SK-N-SH treated with all-trans-retinoic acid at 6 μM for 48 hours (cell line): ENCODE data around the gene SAMD11.

Experiments used
- GLIS3 ChIP-seq: fragments of 250-450 bp; sonication (Bioruptor Pico); IDR thresholded peaks from 2 replicates; pipeline ENCODE4 v1.5.0; 2020; ENCODE audit warnings: mild to moderate bottlenecking, moderate library complexity
- OSR1 ChIP-seq: fragments of 250-450 bp; sonication (Bioruptor Pico); IDR thresholded peaks from 2 replicates; pipeline ENCODE4 v1.8.0; 2022; ENCODE audit warnings: moderate library complexity, mild to moderate bottlenecking, inconsistent platforms
- PPARA ChIP-seq: fragments of 250-450 bp; sonication (Bioruptor Pico); IDR thresholded peaks from 2 replicates; pipeline ENCODE4 v1.5.0; 2020; ENCODE audit warnings: mild to moderate bottlenecking, borderline replicate concordance
- ZC3H10 ChIP-seq: fragments of 250-450 bp; sonication (Bioruptor Pico); IDR thresholded peaks from 2 replicates; pipeline ENCODE4 v1.5.1; 2021; ENCODE audit warnings: mild to moderate bottlenecking, moderate library complexity
- ZFP30 ChIP-seq: fragments of 450-650 bp; formaldehyde crosslinking; IDR thresholded peaks from 2 replicates; pipeline ENCODE4 v1.5.0; 2022; ENCODE audit warnings: mild to moderate bottlenecking, moderate library complexity
- ZNF8 ChIP-seq: fragments of 450-650 bp; formaldehyde crosslinking; IDR thresholded peaks from 2 replicates; pipeline ENCODE4 v1.5.0; 2020; ENCODE audit warnings: mild to moderate bottlenecking, moderate library complexity
- TF ChIP-seq, protein P1 (sequence below): fragments of 250-450 bp; sonication (Bioruptor Pico); IDR thresholded peaks from 2 replicates; pipeline ENCODE4 v1.8.0; 2020; ENCODE audit warnings: mild to moderate bottlenecking, moderate library complexity, borderline replicate concordance
- TF ChIP-seq, protein P2 (sequence below): fragments of 250-450 bp; sonication (Bioruptor Pico); IDR thresholded peaks from 2 replicates; pipeline ENCODE4 v1.5.0; 2020; ENCODE audit warnings: mild to moderate bottlenecking, moderate library complexity
- TF ChIP-seq, protein P3 (sequence below): fragments of 250-450 bp; sonication (Bioruptor Pico); IDR thresholded peaks from 2 replicates; pipeline ENCODE4 v1.5.1; 2020; ENCODE audit warnings: low read depth, mild to moderate bottlenecking, moderate library complexity
- TF ChIP-seq, protein P4 (sequence below): fragments of 250-450 bp; sonication (Bioruptor Pico); IDR thresholded peaks from 2 replicates; pipeline ENCODE4 v1.8.0; 2021; ENCODE audit warnings: low read depth, mild to moderate bottlenecking, moderate library complexity, borderline replicate concordance

DNA sequence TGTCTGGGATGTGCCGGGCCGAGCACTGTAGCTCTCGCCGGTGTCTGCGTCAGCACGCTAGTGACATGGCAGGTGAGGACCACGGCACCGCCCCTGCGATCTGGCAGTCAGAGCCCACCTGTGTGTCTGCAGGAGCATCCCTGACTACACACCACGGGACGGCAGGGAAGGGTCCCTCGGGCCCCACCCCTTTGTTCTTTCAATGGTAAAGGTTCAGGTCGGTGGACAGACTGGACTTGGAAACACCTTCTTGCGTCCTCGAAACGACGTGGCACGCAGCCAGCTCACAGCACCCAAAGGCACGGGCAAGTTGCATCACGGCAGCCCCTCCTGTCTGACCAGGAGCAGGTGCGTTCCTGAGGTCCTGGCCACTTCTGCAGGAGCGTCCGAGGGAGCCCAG, 3.7 kb upstream of the SAMD11 start:
- TF ChIP-seq OSR1 (CRISPR knock-in tag) (no peak), GLIS3 (CRISPR knock-in tag) (no peak), ZC3H10 (CRISPR knock-in tag) (no peak), ZFP30 (CRISPR knock-in tag) (no peak), ZNF8 (CRISPR knock-in tag) (no peak), PPARA (no peak)
- TF ChIP-seq, protein P1, sequence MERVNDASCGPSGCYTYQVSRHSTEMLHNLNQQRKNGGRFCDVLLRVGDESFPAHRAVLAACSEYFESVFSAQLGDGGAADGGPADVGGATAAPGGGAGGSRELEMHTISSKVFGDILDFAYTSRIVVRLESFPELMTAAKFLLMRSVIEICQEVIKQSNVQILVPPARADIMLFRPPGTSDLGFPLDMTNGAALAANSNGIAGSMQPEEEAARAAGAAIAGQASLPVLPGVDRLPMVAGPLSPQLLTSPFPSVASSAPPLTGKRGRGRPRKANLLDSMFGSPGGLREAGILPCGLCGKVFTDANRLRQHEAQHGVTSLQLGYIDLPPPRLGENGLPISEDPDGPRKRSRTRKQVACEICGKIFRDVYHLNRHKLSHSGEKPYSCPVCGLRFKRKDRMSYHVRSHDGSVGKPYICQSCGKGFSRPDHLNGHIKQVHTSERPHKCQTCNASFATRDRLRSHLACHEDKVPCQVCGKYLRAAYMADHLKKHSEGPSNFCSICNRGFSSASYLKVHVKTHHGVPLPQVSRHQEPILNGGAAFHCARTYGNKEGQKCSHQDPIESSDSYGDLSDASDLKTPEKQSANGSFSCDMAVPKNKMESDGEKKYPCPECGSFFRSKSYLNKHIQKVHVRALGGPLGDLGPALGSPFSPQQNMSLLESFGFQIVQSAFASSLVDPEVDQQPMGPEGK (CRISPR knock-in tag) = no peak
- TF ChIP-seq, protein P2, sequence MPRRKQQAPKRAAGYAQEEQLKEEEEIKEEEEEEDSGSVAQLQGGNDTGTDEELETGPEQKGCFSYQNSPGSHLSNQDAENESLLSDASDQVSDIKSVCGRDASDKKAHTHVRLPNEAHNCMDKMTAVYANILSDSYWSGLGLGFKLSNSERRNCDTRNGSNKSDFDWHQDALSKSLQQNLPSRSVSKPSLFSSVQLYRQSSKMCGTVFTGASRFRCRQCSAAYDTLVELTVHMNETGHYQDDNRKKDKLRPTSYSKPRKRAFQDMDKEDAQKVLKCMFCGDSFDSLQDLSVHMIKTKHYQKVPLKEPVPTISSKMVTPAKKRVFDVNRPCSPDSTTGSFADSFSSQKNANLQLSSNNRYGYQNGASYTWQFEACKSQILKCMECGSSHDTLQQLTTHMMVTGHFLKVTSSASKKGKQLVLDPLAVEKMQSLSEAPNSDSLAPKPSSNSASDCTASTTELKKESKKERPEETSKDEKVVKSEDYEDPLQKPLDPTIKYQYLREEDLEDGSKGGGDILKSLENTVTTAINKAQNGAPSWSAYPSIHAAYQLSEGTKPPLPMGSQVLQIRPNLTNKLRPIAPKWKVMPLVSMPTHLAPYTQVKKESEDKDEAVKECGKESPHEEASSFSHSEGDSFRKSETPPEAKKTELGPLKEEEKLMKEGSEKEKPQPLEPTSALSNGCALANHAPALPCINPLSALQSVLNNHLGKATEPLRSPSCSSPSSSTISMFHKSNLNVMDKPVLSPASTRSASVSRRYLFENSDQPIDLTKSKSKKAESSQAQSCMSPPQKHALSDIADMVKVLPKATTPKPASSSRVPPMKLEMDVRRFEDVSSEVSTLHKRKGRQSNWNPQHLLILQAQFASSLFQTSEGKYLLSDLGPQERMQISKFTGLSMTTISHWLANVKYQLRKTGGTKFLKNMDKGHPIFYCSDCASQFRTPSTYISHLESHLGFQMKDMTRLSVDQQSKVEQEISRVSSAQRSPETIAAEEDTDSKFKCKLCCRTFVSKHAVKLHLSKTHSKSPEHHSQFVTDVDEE = no peak
- TF ChIP-seq, protein P3, sequence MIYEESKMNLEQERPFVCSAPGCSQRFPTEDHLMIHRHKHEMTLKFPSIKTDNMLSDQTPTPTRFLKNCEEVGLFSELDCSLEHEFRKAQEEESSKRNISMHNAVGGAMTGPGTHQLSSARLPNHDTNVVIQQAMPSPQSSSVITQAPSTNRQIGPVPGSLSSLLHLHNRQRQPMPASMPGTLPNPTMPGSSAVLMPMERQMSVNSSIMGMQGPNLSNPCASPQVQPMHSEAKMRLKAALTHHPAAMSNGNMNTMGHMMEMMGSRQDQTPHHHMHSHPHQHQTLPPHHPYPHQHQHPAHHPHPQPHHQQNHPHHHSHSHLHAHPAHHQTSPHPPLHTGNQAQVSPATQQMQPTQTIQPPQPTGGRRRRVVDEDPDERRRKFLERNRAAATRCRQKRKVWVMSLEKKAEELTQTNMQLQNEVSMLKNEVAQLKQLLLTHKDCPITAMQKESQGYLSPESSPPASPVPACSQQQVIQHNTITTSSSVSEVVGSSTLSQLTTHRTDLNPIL (CRISPR knock-in tag) = no peak
- TF ChIP-seq, protein P4, sequence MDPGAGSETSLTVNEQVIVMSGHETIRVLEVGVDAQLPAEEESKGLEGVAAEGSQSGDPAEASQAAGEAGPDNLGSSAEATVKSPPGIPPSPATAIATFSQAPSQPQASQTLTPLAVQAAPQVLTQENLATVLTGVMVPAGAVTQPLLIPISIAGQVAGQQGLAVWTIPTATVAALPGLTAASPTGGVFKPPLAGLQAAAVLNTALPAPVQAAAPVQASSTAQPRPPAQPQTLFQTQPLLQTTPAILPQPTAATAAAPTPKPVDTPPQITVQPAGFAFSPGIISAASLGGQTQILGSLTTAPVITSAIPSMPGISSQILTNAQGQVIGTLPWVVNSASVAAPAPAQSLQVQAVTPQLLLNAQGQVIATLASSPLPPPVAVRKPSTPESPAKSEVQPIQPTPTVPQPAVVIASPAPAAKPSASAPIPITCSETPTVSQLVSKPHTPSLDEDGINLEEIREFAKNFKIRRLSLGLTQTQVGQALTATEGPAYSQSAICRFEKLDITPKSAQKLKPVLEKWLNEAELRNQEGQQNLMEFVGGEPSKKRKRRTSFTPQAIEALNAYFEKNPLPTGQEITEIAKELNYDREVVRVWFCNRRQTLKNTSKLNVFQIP (CRISPR knock-in tag) = no peak
